MM.1S (cell line): Measurements from ENCODE around the gene JPH3.

Experiments used
- CTCF ChIP-seq: fragments of 300-600 bp; sonication (generic); IDR thresholded peaks from 2 replicates; pipeline ENCODE4 v1.5.1; 2016; ENCODE audit warnings: antibody characterized with exemption, low read length, mixed read lengths
- EZH2phosphoT487 ChIP-seq: fragments of 300-600 bp; sonication (generic); IDR thresholded peaks from 2 replicates; pipeline ENCODE4 v1.6.1; 2018; ENCODE audit warnings: antibody characterized with exemption, low read length

GRCh38 chr16:87621550-87621829, 19.2 kb downstream of the JPH3 start:
- TF ChIP-seq CTCF (no peak), EZH2phosphoT487 (no peak)
